ENCODE data around the gene TRAPPC4.

DNA sequence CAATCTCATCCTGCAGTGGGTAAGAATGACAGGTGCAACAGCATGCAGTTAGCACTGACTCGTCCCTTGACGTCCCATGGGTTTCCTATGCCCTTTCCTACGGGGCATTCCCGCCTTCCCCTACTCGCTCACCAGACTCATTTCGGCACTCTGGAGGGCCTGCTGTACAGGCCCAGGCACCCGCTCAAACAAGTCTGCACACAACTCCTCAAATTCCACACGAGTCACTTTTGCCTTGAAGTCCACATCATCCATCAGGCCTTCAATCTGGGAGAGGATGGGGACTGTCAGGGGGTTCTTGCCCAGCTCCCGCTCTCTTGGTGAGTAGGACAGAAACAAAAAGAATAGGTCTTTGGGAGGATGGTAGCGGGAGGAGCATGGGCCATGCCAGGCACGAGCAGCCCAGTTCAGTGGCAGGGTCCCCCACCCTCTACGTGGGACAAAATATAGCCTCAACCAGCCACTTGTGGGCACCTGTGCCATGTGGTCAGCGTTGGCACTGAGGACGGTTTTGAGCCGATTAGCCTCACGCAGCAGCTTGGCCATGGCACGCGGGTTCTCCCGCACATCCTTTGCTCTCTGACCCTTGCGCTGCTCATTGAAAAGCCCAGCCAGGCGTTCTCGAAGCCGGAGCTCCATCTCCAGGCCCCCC is 33.7 kb downstream of the TRAPPC4 start:
- TF ChIP-seq, protein P1, sequence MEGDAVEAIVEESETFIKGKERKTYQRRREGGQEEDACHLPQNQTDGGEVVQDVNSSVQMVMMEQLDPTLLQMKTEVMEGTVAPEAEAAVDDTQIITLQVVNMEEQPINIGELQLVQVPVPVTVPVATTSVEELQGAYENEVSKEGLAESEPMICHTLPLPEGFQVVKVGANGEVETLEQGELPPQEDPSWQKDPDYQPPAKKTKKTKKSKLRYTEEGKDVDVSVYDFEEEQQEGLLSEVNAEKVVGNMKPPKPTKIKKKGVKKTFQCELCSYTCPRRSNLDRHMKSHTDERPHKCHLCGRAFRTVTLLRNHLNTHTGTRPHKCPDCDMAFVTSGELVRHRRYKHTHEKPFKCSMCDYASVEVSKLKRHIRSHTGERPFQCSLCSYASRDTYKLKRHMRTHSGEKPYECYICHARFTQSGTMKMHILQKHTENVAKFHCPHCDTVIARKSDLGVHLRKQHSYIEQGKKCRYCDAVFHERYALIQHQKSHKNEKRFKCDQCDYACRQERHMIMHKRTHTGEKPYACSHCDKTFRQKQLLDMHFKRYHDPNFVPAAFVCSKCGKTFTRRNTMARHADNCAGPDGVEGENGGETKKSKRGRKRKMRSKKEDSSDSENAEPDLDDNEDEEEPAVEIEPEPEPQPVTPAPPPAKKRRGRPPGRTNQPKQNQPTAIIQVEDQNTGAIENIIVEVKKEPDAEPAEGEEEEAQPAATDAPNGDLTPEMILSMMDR (conservative IDR thresholded peaks at IDR 0.05), result no peak
- no peak for TF ChIP-seq EZH2 (IDR thresholded peaks at IDR 0.05; ENCODE audit: low read depth)
